NCI-H748 (cell line): Measurements from ENCODE around the gene SEC16A.

Experiments
- DNase-seq: peaks from one replicate; lab custom pipeline; 2025; ENCODE audit not compliant: unreplicated experiment; lab: John Stamatoyannopoulos, UW

Gene SEC16A, protein sequence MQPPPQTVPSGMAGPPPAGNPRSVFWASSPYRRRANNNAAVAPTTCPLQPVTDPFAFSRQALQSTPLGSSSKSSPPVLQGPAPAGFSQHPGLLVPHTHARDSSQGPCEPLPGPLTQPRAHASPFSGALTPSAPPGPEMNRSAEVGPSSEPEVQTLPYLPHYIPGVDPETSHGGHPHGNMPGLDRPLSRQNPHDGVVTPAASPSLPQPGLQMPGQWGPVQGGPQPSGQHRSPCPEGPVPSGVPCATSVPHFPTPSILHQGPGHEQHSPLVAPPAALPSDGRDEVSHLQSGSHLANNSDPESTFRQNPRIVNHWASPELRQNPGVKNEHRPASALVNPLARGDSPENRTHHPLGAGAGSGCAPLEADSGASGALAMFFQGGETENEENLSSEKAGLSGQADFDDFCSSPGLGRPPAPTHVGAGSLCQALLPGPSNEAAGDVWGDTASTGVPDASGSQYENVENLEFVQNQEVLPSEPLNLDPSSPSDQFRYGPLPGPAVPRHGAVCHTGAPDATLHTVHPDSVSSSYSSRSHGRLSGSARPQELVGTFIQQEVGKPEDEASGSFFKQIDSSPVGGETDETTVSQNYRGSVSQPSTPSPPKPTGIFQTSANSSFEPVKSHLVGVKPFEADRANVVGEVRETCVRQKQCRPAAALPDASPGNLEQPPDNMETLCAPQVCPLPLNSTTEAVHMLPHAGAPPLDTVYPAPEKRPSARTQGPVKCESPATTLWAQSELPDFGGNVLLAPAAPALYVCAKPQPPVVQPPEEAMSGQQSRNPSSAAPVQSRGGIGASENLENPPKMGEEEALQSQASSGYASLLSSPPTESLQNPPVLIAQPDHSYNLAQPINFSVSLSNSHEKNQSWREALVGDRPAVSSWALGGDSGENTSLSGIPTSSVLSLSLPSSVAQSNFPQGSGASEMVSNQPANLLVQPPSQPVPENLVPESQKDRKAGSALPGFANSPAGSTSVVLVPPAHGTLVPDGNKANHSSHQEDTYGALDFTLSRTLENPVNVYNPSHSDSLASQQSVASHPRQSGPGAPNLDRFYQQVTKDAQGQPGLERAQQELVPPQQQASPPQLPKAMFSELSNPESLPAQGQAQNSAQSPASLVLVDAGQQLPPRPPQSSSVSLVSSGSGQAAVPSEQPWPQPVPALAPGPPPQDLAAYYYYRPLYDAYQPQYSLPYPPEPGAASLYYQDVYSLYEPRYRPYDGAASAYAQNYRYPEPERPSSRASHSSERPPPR (N-terminal part only)

DNA sequence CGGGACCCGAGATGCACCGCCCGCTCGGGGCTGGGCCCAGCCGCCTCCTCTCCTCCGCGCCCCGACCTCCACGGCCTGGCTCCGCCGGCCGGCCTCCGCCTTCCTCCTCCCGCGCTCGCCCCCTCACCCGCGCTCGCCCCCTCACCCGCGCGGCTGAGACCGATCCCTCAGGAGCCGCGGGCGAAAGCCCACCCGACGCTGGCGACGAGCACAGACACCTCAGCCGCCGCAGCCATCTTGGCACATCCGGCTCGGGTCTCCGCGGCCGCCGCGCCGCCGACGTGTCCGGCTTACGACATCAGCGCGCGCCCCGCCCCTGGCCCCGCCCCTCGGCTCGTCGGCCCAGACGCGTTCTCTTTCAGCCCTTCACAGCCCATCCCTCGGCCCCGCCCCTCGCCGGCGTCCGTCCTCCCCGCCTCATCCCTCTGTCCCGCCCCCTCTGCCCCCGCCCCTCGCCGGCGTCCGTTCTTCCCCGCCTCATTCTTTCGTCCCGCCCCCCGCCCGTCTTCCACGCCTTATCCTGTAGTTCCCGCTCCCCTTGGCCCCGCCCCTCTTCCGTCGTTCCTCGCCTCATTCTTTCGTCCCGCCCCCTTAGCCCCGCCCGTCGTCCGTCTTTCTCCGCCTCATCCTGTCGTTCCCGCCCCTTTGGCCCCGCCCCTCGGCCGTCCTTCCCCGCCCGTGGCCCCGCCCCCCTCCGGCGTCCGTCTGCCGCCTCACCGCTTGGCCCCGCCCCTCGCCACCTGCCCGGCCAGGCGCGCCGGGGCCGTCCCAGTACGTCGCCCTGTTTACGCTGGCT, at the start of gene SEC16A:
SEC16A (minus strand) TSS at position 248 of the 796 bp plus-strand sequence. CDS start 5,425 bp downstream, outside the sequence.
- peak; percentile 99 for DNase-seq

DNA sequence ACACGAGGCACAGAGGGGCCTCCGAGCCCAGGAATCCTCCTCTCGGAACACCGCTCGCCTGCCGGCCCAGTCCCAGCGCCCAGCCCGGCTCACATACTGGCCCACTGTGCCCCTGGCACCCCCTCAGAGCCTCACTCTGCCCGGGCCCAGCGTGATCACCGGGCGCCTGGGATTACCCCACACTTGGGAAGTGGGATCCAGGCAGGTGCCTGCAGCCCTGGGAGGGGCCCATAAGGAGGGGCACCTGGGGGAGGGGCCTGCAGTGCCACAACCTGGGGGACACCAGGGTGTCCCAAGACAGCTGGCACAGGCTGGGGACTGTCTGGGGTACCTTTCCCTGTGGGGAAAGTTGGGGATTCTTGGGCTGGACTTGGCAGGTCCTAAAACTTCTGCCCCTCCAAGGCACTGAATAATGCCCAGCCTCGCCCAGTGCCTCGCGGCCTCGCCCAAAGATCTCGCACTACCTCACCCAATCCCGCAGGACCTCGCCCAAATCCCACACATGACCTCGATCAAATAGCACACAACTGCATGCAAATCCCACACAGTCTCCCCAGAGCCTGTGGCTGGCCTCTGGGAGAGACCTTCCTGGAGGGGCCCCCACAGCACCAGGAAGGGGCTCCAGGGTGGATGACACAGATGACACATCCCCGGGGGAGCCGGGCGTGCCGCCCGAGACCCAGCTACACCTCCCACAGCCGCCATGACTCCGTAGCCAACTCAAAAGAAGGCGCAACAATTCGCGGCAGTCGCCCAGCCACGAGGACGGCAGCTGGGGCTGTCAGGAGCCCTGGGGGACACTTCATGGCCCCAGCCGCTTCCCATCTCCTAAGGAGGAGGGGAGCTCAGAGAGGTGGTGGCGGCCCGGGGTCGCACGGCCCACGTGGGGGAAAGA, 49.3 kb upstream of the SEC16A start:
- DNase-seq, result no peak

DNA sequence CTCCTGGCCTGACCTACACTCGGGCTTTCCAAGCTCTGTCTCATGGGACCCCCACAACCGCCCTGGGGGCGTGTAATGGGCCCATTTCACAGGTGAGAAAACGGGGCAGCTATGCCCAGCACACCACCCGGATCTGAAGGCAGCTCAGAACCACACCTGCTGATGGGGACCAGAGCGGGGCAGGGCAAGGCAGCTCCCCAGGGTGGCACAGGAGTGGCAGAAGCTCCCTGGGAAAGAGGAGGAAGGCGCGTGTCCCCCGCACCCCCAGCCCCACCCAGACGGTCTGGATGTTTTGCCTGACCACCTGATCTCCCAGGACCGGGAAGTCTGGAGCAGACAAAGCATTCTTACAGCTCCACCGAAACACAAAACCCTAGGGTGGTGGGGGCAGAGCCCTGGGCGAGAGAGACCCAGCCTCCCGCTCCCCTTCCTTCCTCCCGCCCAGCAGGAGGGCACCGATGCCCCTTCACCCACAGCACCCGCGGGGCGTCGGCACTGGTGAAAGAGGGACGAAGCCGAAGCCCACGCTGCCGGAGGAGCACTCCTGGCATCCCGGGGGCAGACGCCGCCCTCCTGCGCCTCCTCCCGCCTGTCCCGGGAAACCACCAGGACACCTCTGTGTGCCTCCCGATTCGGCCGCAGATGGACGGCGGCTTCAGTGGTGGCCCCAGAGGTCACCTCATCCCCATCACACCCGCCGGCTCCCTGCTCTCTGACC, 48.5 kb upstream of the SEC16A start:
- DNase-seq, result no peak

DNA sequence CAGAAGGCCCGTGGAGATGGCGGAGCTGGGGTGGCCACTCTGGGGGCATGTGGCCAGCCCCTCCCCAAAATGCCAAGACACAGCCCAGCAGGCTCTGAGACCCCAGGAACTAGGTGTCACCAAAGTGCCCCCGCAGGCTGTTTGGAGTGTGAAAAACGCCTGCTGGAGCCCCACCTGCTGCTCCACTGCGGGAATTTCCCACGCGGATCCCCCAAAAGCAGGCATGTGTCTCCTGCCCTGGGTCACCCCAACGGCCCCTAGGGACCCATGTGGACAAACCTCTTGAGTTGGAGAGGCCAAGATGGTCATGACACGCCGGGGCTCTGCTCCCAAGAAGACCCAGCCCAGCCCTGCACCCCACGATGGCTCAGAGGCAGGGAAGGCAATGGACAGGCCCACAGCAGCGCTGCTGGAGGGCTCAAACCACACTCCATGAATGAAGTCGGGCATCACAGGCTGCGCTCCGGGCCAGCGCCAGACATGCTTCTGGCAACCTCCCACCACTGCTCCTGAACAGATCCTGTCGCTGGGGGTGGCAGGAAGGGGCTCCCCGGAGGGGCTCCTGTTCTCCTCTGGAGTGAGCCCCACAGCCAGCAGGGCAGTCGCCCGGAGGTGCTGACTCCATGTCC, 47.7 kb upstream of the SEC16A start:
- DNase-seq, result no peak

DNA sequence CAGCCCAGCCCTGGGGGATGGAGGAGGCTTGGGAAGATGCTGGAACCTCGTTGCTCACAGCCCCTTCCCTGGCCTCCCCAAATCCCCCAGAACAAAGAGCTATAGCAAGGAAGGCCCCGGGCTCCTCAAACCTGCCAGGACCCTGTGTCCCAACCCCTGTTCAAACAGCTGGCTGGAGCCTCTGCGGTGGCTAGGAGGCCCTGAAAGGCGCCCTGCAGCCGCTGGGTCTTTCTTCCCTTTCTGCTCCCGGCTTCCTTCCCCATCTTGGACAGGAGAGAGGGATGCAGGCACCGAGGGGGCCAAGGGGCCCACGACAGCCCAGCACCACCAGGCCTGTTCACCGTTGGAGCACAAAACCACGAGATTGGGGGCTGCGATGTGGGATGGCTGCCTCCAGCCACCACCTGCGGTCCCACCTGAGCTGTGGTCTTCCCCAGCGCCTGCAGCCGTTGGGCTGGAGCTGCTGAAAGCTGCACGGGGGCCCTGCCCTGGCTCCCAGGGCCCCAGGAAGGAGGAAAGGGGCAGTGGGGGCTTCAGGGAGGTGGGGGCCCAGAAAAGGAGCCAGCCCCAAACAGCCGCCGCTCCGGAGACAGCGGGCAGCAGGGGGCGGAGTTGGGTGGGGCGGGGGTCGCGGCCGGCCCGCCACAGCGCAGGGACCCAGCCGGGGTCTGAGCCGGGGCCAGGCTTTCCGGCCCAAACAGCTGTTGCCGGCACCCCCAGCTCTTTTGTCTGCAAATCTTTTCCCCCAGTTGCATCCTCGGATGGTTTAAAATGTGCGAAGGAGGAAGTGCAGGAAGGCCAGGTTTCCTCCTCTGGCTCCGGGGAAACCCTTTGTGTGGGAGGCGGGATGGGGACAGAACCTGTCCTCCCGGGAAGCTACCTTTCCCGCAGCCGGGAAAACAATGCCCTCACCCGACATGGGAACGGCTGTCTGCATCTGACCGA, 46.9 kb upstream of the SEC16A start:
- peak; percentile 16 for DNase-seq

DNA sequence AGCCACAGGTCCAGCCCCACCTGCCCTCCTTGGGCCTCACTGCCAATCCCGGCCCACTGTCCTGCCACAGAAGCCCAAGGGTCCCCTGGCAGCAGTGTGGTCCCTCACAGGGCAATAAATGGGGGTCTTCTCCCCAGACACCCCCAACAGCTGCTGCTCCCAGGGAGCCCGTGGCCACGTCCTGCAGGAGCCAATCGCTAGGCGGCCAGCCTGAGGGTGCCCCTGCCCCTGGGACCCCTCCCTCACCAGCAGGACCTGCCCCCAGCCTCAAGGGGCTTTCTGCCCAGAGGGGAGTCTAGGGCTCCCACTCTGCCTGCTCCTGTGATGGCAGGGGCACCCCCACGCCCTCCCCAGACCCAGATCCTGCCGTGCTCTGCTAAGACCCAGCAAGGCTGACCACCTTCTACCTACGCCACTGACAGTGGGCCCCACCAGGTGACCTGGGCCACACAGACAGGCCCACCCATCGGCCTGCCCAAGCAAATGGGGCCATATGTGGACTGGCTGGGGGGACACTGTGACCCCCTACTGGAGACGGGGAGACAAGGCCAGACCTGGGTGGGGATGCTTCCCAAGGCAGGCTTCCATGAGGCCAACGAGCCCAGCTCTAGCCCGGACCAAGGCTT, 46.0 kb upstream of the SEC16A start:
- DNase-seq, result no peak

DNA sequence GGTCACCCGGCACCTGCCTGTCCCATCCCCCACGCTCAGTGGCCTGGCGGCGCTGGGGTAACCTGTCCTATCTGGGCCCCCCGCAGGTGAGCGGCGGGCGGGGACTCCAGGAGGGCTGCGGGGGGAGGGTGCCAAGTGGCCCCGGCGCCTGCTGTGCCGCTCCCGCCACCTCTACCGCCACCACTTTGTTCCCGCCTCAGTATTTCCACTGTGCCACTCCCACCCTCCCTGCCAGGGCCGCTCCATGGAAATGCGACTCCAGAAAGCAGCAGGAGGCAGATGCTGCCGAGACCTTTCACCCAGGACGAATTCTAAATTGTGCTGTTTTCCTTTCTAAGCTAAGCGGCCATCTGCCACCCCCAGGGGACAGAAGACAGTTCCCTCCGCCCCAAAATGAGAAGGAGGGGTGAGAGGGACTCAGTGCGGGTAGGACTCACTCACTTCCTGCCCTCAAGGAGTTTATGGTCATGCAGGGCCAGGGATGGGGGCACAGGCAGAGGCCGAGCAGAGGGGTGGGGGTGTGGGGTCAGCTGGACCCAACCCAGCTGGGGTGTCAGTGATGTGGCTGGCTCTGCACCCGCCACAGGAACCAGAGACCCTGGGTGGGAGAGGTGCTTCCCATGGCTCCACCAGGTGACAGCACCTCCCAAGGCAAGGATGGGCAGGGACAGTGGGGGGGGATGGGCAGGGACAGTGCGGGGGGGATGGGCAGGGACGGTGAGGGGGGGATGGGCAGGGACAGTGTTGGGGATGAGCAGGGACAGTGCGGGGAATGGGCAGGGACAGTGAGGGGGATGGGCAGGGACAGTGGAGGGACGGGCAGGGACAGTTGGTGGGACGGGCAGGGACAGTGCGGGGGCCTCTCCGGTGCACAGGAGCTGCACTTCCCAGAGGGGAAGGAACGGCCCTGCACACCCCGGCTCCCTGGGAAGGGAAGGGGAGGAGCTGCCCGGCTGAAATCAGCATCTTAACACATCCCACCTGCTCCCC, 45.2 kb upstream of the SEC16A start:
- DNase-seq, result peak; percentile 88

DNA sequence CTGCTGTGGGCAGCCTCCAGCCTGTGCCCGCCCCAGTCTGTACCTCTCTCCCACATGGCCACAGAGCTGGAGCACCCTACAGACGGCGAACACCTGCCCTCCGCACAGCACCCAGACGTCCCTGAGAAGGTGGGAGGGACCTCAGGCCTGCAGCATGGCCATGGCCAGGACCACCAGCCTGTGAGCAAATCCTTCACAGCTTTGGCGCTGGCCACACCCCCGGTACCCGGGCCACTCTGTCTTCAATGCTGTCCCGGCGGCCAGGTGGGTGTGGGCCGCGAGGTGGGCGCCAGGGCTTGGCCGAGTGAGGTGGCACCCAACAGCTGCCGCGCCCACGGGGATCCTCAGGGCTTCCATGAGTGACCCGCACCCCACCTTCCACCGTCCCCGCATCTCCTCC, 44.3 kb upstream of the SEC16A start:
- peak; percentile 43 for DNase-seq

DNA sequence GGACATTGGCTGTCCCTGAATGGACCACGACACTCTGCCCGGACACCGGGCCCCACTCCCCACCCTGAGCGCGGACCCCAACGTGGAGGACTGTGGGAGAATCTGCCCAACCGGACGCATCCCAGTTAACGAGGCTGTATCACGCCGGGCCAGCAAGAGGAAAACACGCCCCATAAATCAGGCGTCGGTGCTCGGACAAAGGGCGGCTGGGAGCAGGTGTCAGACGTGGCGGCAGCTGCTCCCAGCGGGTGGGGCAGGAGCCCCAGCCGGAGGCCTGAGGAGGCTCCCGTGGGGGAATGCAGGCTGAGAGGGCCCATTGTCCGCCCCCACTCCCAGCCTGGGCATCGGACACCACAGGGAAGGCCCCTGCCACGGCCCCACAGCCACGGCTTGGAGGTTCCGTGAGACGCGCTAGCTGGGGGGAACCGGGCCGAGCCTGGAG, 43.8 kb upstream of the SEC16A start:
- DNase-seq, result peak; percentile 93

DNA sequence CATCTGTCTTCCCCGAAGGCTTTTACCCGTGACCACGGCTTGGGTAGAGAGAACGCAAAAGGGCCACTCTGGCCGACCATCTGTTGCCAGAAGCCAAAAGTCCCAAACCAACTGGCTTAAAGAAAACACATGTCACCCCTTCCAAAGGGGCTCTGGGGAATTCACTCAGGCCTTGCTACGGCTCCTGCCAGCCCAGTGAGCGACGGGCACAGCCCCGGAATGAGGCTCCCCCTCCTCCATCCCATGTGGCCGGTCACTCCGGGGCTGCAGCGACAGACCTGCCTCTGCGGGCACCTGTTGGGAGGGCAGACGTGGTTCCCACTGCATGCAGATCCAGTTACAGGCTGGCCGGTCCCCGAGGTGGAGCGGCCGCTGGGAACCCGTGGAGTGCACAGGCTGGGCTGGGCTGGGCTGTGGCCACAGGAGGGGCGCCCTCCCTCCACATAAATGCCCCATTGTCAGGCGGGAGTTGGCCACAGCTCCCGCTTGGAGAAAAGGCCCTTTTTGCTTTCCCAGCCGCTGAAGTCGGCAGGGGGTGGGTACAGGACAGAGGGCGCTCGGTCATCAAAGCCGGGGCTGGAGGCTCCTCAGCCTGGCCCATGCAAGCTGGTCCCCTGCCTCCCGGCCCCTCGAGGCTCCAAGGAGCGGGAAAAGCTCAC, 43.1 kb upstream of the SEC16A start:
- DNase-seq, result peak; percentile 71

DNA sequence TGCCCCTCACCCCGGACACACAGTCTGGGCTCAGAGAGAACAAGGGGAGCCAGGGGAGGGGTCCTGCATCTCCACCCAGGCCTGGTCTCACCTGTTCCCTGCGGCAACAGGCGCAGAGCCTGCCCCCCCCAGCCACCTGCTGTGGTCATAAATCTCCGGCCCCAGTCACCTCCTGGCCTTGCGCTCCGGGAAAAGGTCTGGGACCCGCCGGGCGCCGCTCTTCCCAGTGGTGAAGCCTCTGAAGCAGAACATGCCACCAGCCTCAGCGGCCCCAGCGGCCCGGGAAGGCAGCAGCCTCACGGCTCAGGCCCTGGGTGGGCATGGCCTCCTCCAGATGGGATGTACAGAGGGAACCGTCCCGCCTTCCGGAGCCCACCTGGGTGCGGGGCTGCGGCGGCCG, 42.4 kb upstream of the SEC16A start:
- peak; percentile 39 for DNase-seq

DNA sequence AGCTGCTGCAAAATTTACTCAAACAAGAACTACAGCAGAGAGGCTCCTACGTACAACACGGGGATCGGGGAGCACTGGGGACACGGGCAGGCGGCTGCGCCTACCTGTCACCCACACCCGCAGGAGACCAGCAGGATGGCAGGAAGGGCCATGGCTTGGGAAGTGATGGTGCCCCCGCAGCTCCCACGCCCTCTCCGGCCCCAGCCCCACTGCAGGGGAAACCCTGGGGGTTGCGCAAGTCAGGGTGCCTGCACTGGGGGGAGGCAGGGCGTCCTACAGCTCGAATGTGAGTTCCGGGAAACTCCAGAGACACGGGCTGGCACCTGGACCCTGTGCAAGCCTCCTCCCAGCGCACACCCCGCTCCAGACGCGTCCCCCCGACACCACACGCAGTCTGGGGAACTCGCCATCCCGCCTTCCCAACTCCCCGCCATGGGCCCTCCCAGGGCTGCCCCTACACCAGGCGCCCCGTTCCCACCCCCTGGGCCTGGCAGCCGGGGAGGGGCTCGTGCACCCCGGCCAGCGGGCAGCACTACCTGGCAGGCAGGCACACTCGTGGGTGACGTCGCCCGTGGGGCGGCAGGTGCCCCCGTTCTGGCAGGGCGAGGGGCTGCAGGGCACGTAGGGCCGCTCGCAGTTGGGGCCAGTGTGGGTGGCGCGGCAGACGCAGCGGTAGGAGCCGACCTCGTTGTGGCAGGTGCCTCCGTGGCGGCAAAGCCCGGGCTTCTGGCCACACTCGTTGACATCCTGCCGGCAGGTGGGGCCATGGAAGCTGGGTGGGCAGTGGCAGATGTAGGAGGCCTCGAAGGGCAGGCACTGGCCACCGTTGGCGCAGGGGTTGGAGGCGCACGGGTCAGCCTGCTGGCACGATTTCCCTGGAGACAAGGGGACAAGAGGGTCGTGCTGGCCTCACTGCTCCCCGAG, 39.7 kb upstream of the SEC16A start:
- DNase-seq, result no peak

DNA sequence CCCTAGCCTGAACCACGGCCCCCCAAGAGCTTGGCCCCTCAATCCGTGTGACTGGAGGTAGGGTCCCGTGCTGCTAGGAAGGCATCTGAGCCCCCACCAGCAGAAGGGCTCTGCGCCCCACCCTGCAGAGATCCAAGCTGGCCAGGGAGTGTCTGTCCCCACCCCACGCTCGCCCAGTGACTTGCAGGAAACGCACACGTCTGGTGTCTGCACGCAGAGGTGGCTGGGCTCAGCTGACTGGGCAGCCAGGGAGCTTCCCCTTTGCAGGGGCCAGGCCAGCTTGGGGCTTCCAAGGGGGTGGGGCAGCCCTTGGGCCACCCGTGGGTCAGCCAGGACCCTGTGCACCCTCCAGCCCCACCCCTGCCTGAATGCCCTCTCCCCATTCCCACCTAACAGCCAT, 38.7 kb upstream of the SEC16A start:
- DNase-seq, result no peak

DNA sequence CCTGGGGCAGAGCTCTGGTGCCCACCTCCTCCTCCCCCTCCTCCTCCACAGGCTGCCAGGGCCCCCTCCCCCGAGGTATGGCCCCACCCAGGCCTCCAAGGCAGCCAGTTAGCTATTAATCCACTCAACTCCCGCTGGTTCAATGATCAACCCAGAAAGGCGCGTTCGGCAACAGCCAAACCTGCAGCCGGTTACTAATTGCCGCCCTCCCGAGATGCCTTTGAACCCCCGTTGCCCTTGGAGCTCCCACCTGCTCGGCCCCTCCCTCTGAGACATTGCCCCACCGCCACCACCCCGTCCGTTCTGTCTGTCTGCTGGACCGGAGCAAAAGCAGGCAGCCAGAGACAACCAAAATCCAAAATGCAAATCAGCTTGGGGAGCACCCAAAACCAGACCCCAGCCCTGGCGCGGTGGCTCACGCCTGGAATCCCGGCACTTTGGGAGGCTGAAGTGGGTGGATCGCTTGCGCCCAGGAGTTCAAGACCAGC, 37.3 kb upstream of the SEC16A start:
- peak; percentile 17 for DNase-seq
